ENCODE data around the gene PJA1. TPM values are rescaled to one million over a fixed set of nuclear protein-coding genes. Genes with fewer than 3 reads are reported as not detected.

Gene PJA1
- total RNA-seq, 2 donors from 2014 or later, result 32.0 to 32.6 TPM

DNA sequence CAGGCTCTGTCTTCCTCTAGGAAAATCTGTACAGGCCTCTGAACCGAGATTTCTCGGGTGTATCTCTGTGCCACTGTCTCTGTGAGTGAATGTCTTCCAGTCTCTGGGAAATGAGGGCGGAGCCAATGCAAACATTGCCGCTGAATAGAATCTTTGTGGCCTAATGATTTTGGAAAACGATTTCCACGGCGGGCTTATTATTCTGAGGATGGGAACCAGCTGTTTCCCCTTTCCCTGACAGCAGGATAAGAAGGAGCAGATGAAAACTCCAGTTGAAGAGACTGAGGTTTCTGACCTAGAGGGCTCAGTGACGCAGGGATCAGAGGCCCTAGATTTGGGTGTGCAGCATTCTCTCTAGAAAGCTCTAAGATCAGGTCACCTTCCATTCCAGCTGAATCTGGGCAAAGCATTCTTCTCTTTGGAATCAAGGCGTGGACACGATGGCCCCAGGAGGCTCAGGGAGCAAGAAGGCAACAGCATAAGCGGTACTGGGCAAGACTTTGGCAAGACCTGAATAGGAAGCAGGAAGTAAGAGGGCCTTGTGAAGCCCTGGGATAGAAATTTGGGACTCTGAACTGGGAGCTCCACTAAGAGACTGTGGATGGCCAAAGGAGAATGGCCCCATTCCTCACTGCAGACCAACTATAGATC lies 47.3 kb downstream of the PJA1 start:
- Histone ChIP-seq H3K36me3 (ENCODE audit: control insufficient read depth, insufficient read depth, low read length) (no peaks in the 10 kb centered on the region), H3K4me1 (ENCODE audit: control insufficient read depth, insufficient read depth, low read length) (peaks cover 5% of the 10 kb centered on the region), H3K9ac (ENCODE audit: extremely low read depth, low read length, poor library complexity, severe bottlenecking) (no peak overlapping the region), H3K27ac (ENCODE audit: low read depth, low read length) (no peak overlapping the region), H3K27me3 (ENCODE audit: control insufficient read depth, insufficient read depth, low read length, poor library complexity, severe bottlenecking) (no peaks in the 10 kb centered on the region), H3K4me3 (ENCODE audit: low read length) (no peak overlapping the region), H3K9me3 (ENCODE audit: control insufficient read depth, low read length) (no peaks in the 10 kb centered on the region)
- 88 to 93% methylated on average over 7 to 11 of the region's 11 CpGs for WGBS, 2 experiments (ENCODE audit: insufficient coverage in 1 of 2, insufficient read length in 1 of 2)
- no peak for DNase-seq
- no peaks in the 10 kb centered on the region for H3K36me3 Mint-ChIP-seq (ENCODE audit: low read depth)
- H3K4me3 Mint-ChIP-seq, result no peak overlapping the region
- TF ChIP-seq, protein P1, sequence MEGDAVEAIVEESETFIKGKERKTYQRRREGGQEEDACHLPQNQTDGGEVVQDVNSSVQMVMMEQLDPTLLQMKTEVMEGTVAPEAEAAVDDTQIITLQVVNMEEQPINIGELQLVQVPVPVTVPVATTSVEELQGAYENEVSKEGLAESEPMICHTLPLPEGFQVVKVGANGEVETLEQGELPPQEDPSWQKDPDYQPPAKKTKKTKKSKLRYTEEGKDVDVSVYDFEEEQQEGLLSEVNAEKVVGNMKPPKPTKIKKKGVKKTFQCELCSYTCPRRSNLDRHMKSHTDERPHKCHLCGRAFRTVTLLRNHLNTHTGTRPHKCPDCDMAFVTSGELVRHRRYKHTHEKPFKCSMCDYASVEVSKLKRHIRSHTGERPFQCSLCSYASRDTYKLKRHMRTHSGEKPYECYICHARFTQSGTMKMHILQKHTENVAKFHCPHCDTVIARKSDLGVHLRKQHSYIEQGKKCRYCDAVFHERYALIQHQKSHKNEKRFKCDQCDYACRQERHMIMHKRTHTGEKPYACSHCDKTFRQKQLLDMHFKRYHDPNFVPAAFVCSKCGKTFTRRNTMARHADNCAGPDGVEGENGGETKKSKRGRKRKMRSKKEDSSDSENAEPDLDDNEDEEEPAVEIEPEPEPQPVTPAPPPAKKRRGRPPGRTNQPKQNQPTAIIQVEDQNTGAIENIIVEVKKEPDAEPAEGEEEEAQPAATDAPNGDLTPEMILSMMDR (conservative IDR thresholded peaks at IDR 0.05), result no peak
- peaks cover 72% of the 10 kb centered on the region for H3K9me3 Mint-ChIP-seq
- H3K4me1 Mint-ChIP-seq, result peaks cover 11% of the 10 kb centered on the region
- no peaks in the 10 kb centered on the region for H3K27me3 Mint-ChIP-seq (ENCODE audit: insufficient read depth)
- no peak overlapping the region for H3K27ac Mint-ChIP-seq

DNA sequence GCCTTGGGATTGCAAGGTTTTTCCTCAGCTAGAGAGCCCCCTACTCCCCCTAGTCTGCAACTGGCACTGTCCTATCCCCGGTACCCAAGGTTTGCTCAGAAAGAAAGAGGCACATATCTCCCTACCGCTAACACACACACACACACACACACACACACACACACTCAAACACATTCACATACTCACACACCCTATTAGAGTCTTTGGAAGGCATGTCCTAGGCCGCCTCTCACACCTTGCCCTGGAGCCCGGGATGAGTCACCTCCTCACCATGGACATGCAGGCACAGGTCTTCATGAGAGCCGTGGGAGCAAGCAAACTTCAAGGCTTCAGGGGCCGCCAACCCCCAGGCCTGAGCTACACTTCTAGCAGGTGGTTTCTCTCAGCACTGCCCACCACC lies 49.2 kb downstream of the PJA1 start:
- no peaks in the 10 kb centered on the region for H3K9me3 ChIP-seq (ENCODE audit: control insufficient read depth, low read length)
- H3K27ac Mint-ChIP-seq, result no peak overlapping the region
- 93% methylated on average over 6 of the region's 6 CpGs; no CpG with 5 or more reads in 1 of the 2 experiments for WGBS, 2 experiments (ENCODE audit: insufficient coverage in 1 of 2, insufficient read length in 1 of 2)
- no peak for DNase-seq
- H3K4me3 Mint-ChIP-seq, result no peak overlapping the region
- peaks cover 73% of the 10 kb centered on the region for H3K9me3 Mint-ChIP-seq
- no peaks in the 10 kb centered on the region for H3K36me3 Mint-ChIP-seq (ENCODE audit: low read depth)
- H3K36me3 ChIP-seq (ENCODE audit: control insufficient read depth, insufficient read depth, low read length), result no peaks in the 10 kb centered on the region
- no peak overlapping the region for H3K9ac ChIP-seq (ENCODE audit: extremely low read depth, low read length, poor library complexity, severe bottlenecking)
- H3K4me1 Mint-ChIP-seq, result peaks cover 11% of the 10 kb centered on the region
- no peak overlapping the region for H3K4me3 ChIP-seq (ENCODE audit: low read length)
- no peak overlapping the region for H3K27ac ChIP-seq (ENCODE audit: low read depth, low read length)
- TF ChIP-seq, protein P1 (conservative IDR thresholded peaks at IDR 0.05), result no peak
- no peaks in the 10 kb centered on the region for H3K27me3 ChIP-seq (ENCODE audit: control insufficient read depth, insufficient read depth, low read length, poor library complexity, severe bottlenecking)
- no peaks in the 10 kb centered on the region for H3K27me3 Mint-ChIP-seq (ENCODE audit: insufficient read depth)
- peaks cover 5% of the 10 kb centered on the region for H3K4me1 ChIP-seq (ENCODE audit: control insufficient read depth, insufficient read depth, low read length)

DNA sequence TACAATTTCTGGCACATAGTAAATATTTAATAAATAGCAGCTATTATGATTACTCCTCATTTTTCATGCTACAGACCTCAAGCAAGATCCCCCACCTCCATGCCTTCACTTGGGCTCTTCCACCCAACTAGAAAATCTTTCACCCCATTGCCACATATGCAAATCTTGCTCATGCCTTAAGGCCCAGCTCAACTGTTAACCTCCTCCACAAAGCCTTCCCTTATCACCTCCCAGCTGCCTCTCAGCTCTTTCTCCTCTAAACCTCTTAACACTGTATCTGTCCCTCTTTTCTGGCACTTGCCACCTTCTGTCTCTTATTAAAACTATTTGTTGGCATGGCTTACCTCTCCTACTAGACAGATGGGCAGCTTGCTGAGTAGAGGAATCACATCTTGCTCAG lies 51.5 kb downstream of the PJA1 start:
- H3K4me1 Mint-ChIP-seq, result peaks cover 22% of the 10 kb centered on the region
- no peaks in the 10 kb centered on the region for H3K27me3 ChIP-seq (ENCODE audit: control insufficient read depth, insufficient read depth, low read length, poor library complexity, severe bottlenecking)
- H3K4me3 ChIP-seq (ENCODE audit: low read length), result no peak overlapping the region
- no peak overlapping the region for H3K27ac ChIP-seq (ENCODE audit: low read depth, low read length)
- peaks cover 74% of the 10 kb centered on the region for H3K9me3 Mint-ChIP-seq
- H3K36me3 ChIP-seq (ENCODE audit: control insufficient read depth, insufficient read depth, low read length), result no peaks in the 10 kb centered on the region
- TF ChIP-seq, protein P1 (conservative IDR thresholded peaks at IDR 0.05), result no peak
- no peak overlapping the region for H3K9ac ChIP-seq (ENCODE audit: extremely low read depth, low read length, poor library complexity, severe bottlenecking)
- peaks cover 5% of the 10 kb centered on the region for H3K4me1 ChIP-seq (ENCODE audit: control insufficient read depth, insufficient read depth, low read length)
- H3K27me3 Mint-ChIP-seq (ENCODE audit: insufficient read depth), result no peaks in the 10 kb centered on the region
- no peak overlapping the region for H3K4me3 Mint-ChIP-seq
- H3K9me3 ChIP-seq (ENCODE audit: control insufficient read depth, low read length), result no peaks in the 10 kb centered on the region
- no peak overlapping the region for H3K27ac Mint-ChIP-seq
- no peak for DNase-seq
- H3K36me3 Mint-ChIP-seq (ENCODE audit: low read depth), result no peaks in the 10 kb centered on the region

All from endodermal cell (in vitro differentiated cells).